Endothelial cell (in vitro differentiated cells): Measurements from ENCODE around the gene ZNF263. TPM values are rescaled to one million over a fixed set of nuclear protein-coding genes. Genes with fewer than 3 reads are reported as not detected.

Experiments
- DNase-seq: peaks from one replicate; pipeline ENCODE4 v3.0.0; 2021; ENCODE audit warnings: low spot score
- H3K27ac Mint-ChIP-seq: one replicate; pipeline ENCODE4 v1.8.0; 2021; ENCODE audit warnings: mixed read lengths, inconsistent platforms; ENCODE audit not compliant: unreplicated experiment
- H3K27me3 Mint-ChIP-seq: one replicate; pipeline ENCODE4 v1.8.0; 2021; ENCODE audit warnings: mild to moderate bottlenecking, moderate library complexity, mixed read lengths, inconsistent platforms; ENCODE audit not compliant: unreplicated experiment
- H3K36me3 Mint-ChIP-seq: one replicate; pipeline ENCODE4 v1.8.0; 2021; ENCODE audit warnings: mild to moderate bottlenecking, low read depth, mixed read lengths, inconsistent platforms; ENCODE audit not compliant: unreplicated experiment
- H3K4me1 Mint-ChIP-seq: one replicate; pipeline ENCODE4 v1.8.0; 2021; ENCODE audit warnings: mild to moderate bottlenecking, mixed read lengths, inconsistent platforms; ENCODE audit not compliant: unreplicated experiment
- H3K4me3 Mint-ChIP-seq: one replicate; pipeline ENCODE4 v1.8.0; 2021; ENCODE audit warnings: mild to moderate bottlenecking, mixed read lengths, inconsistent platforms; ENCODE audit not compliant: unreplicated experiment
- H3K9me3 Mint-ChIP-seq: one replicate; pipeline ENCODE4 v1.8.0; 2021; ENCODE audit warnings: mixed read lengths, inconsistent platforms; ENCODE audit not compliant: unreplicated experiment
- total RNA-seq: library from RNA; stranded (reverse); fragmentation: NEBNext Ultra II Directional; extraction: Animal tissue kit (Norgen Biotek cat#: 25700); gene quantifications from one replicate; pipeline ENCODE4 v1.2.1, GENCODE V29; 2021; ENCODE audit not compliant: unreplicated experiment
- TF ChIP-seq, protein P1 (sequence below): fragments of 200-600 bp; sonication (generic); IDR thresholded peaks from one replicate; pipeline ENCODE4 v1.5.0; 2021; ENCODE audit warnings: antibody characterized with exemption; ENCODE audit not compliant: unreplicated experiment

The ZNF263 gene
- total RNA-seq, 1 donor from 2014 or later, result 43.7 TPM

GRCh38 chr16:3248596-3248995 is 34.7 kb upstream of the ZNF263 start:
- Mint-ChIP-seq H3K27me3 (peaks cover 8% of the 10 kb centered on the region), H3K36me3 (peaks cover 10% of the 10 kb centered on the region), H3K27ac (no peak overlapping the region), H3K4me3 (no peak overlapping the region), H3K9me3 (peaks cover 15% of the 10 kb centered on the region), H3K4me1 (no peaks in the 10 kb centered on the region)
- no peak for DNase-seq
- TF ChIP-seq, protein P1, sequence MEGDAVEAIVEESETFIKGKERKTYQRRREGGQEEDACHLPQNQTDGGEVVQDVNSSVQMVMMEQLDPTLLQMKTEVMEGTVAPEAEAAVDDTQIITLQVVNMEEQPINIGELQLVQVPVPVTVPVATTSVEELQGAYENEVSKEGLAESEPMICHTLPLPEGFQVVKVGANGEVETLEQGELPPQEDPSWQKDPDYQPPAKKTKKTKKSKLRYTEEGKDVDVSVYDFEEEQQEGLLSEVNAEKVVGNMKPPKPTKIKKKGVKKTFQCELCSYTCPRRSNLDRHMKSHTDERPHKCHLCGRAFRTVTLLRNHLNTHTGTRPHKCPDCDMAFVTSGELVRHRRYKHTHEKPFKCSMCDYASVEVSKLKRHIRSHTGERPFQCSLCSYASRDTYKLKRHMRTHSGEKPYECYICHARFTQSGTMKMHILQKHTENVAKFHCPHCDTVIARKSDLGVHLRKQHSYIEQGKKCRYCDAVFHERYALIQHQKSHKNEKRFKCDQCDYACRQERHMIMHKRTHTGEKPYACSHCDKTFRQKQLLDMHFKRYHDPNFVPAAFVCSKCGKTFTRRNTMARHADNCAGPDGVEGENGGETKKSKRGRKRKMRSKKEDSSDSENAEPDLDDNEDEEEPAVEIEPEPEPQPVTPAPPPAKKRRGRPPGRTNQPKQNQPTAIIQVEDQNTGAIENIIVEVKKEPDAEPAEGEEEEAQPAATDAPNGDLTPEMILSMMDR, result no peak

DNA sequence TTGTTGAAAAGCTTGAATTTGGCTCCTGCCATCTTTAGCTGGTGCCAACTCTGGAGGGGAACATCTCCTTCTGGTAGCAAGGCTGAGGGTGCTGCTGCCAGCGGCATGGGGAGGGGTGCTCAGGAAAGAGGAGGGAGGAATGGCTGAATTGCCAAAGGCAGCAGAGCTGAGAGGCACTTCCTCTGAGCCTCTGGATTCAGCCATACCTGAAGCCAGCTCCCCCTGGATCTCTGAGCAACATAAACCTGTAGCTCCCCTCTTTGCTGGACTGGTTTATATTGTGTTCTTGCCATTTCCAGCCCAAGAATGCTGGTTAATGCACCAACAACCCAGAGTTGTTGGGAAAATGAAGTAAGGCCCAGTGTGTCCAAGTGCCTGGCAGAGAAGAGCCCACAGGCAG is 34.3 kb upstream of the ZNF263 start:
- no peak for DNase-seq
- Mint-ChIP-seq H3K27ac (no peak overlapping the region), H3K36me3 (peaks cover 10% of the 10 kb centered on the region), H3K4me3 (no peak overlapping the region), H3K4me1 (no peaks in the 10 kb centered on the region), H3K27me3 (peaks cover 7% of the 10 kb centered on the region), H3K9me3 (peaks cover 14% of the 10 kb centered on the region)
- TF ChIP-seq, protein P1, result no peak

GRCh38 chr16:3249451-3249850 is 33.8 kb upstream of the ZNF263 start:
- Mint-ChIP-seq H3K9me3 (peaks cover 13% of the 10 kb centered on the region), H3K36me3 (peaks cover 10% of the 10 kb centered on the region), H3K27ac (no peak overlapping the region), H3K4me3 (no peak overlapping the region), H3K4me1 (no peaks in the 10 kb centered on the region), H3K27me3 (peaks cover 6% of the 10 kb centered on the region)
- TF ChIP-seq, protein P1, result no peak
- DNase-seq, result no peak

- Mint-ChIP-seq H3K36me3 (no peaks in the 10 kb centered on the region), H3K4me3 (no peak overlapping the region), H3K9me3 (peaks cover 3% of the 10 kb centered on the region), H3K4me1 (no peaks in the 10 kb centered on the region), H3K27me3 (peaks cover 4% of the 10 kb centered on the region), H3K27ac (no peak overlapping the region)
- no peak for DNase-seq
- TF ChIP-seq, protein P1, result no peak
Observed at GRCh38 chr16:3252967-3253366, 30.3 kb upstream of the ZNF263 start.

- no peak for DNase-seq
- TF ChIP-seq, protein P1, result no peak
- Mint-ChIP-seq H3K27ac (no peak overlapping the region), H3K36me3 (no peaks in the 10 kb centered on the region), H3K4me1 (no peaks in the 10 kb centered on the region), H3K4me3 (no peak overlapping the region), H3K9me3 (peaks cover 3% of the 10 kb centered on the region), H3K27me3 (peaks cover 6% of the 10 kb centered on the region)
Observed at GRCh38 chr16:3254309-3254708, 29.0 kb upstream of the ZNF263 start.
